NCI-H1105 treated with DMSO at 0.1 percent for 48 hours (cell line): ENCODE results near the gene AP1B1.

Experiments used
- DNase-seq: peaks from one replicate; lab custom pipeline; 2025; lab: John Stamatoyannopoulos, UW

AP1B1 gene

DNA sequence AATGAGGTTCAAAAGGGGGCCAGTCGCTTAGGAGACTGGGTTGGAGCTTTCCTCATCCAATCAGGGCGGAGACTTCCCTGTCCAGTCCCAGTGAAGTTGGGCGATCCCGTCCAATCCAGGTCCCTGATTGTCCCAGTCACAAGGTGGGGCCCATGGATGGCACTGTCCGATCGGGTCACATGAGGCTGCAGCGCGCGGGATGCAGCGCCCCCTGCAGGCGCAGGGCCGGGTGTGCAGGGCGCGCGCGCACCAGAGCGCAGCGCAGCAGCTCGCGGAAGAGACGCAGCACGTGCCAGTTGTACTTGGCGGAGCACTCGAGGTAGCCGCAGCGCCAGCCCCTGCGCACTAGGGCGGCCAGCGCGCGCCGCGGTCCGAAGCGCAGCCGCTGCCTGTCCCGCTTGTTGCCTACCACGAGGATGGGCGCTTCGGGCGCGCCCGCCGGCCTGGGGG lies 75.2 kb downstream of the AP1B1 start:
- no peak for DNase-seq

DNA sequence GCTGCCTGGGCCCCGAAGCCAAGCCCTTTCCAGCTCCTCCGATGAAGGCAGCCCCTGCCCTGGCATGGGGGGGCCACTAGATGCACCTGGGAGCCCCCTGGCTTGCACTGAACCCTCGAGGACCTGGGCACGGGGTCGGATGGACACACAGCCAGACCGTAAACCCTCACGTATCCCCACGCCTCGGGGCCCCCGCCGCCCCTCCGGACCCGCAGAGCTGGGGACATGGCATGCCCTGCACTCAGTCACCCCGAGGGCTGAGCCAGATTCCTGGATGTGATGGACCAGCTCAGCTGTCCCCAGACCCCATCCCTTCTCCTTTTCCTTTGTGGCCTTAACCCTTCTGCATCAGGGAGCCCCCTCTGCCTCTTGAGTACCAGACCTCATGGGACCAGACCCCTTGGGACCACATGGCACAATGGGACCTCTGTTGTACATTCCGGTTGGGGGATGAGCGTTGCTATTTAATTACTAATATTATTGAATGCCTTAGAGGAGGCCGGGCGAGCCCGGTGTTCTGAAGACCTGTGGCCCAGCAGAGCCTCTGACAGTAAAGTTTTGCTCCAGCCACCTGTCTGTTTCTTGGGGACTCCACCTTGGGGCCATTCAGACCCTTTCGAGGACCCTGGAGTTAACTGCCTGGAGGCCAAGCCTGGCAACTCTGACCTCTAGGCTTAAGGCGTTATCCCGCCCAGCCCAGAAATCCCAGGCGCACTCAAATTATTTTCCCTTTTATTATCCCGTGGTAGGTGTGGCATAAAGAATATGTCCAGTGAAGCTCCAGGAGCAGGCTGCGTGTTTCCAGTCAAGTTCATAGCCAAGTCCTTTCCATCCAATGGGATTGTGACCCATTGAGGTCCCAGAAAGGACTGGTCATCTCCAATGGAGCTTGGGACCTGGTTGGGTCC lies 75.9 kb downstream of the AP1B1 start:
- DNase-seq, result no peak

DNA sequence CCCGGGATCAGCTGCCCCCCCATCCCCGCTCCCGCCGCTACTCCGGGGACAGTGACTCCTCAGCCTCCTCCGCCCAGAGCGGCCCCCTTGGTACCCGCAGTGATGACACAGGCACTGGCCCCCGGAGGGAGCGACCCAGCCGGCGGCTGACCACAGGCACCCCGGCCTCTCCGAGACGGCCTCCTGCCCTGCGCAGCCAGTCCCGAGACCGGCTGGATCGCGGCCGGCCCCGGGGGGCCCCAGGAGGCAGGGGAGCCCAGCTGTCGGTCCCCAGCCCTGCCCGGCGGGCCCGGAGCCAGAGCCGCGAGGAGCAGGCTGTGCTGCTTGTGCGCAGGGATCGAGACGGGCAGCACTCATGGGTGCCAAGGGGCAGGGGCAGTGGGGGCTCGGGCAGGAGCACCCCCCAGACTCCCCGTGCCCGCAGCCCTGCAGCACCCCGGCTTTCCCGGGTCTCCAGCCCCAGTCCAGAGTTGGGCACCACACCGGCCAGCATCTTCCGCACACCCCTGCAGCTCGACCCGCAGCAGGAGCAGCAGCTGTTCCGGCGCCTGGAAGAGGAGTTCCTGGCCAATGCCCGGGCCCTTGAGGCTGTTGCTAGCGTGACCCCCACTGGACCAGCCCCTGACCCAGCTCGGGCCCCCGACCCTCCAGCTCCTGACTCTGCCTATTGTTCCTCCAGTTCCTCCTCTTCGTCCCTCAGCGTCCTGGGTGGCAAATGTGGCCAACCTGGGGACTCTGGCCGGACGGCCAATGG lies 76.7 kb downstream of the AP1B1 start:
- no peak for DNase-seq

DNA sequence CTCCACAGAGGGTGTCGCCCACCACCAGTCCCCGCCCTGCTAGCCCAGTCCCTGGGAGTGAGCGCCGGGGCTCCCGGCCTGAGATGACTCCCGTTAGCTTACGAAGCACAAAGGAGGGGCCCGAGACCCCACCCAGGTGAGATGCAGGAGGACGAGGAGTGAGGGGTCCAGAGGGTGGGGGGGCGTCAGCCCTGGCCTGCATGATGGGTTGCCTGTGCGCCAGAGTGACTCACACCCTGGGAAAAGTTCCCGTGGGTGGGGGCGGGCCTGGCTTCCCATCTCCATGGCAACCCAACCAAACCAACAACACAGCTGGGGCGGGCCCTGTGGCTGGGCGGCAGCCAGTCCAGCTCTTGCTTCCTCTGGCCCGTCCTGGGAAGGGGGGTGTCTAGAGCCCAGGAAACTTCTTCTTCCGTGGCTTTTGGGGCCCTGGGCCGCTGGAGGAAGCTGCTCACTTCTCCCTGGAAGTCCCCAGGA lies 77.5 kb downstream of the AP1B1 start:
- DNase-seq, result peak; percentile 58

DNA sequence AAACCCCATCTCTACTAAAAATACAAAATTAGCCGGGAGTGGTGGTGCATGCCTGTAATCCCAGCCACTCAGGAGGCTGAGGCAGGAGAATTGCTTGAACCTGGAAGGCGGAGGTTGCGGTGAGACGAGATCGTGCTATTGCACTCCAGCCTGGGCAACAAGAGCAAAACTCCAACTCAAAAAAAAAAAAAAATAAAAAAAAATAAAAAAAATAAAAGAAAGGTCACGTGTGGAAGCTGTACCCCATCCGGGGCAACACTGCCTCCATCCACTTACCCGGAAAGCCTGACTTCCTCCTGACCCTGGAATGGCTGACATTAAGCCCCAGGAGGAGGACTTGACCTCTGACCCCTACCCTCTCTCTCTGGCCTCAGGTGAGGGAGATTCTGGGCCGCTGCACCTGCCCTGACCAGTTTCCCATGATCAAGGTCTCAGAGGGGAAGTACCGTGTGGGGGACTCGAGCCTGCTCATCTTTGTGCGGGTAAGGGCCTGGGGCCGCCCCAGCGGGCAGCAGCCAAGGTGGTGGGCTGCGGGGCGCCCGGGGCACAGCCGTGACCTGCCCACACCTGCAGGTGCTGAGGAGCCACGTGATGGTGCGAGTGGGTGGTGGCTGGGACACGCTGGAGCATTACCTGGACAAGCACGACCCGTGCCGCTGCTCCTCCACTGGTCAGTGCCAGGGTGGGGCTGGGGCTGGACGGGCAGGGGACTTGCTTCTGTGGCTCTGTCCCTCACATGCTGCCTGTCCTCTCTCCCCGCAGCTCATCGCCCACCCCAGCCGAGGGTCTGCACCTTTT lies 78.1 kb downstream of the AP1B1 start:
- no peak for DNase-seq

DNA sequence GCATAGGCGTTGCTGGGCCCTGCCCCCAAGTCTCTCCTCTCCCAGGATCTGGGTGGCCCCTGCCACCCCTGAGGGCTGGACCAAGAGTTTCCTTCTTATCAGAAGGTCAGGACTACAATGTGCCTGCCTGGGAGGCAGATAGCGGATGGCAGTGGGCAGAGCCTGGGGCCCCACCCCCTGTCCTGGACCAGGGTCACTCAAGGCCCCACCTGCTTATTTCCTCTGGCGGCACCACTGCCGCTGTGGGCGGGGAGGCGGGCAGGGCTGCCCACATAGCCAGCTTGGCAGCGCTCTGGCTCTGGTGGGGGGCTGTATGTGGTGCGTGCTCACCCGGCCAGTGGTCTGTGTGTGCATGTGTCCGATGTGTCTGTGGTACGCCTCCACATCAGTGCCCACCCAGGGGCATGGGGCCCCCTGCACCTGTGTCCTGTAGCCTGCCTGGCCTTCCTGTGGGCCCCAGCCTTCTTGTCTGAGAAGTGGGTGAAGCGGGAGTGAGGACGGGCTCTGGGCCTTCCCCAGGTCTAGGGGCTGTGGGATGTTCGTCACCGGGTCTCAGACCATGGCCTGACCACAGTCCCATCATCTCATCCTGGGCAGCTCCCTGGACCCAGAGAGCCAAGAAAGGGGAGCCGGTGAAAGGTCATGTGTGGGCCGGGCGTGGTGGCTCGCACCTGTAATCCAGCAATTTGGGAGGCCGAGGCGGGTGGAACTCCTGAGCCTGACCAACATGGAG lies 78.9 kb downstream of the AP1B1 start:
- DNase-seq, result no peak

DNA sequence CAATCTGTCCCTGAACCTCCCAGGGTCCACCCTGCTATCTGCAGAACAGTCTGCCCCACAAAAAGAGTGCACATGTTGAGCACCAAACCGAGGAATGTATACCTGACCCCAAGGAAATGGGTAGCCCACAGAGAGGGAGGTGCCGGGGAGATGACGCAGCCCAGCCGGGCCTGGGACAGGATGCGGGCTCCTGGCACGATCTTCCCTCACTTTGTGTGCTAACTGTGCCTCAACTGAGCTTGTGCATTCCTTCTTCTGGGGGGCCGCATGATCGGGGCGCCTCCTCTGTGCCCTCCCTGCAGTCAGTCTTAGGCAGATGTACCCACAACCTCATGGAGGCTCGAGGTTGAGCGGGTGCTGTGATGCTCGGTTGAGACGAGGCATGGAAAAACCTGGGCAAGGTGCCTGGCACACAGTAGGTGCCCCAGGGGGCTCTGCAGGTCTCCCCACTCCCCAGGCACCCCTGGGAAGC lies 79.5 kb downstream of the AP1B1 start:
- no peak for DNase-seq

DNA sequence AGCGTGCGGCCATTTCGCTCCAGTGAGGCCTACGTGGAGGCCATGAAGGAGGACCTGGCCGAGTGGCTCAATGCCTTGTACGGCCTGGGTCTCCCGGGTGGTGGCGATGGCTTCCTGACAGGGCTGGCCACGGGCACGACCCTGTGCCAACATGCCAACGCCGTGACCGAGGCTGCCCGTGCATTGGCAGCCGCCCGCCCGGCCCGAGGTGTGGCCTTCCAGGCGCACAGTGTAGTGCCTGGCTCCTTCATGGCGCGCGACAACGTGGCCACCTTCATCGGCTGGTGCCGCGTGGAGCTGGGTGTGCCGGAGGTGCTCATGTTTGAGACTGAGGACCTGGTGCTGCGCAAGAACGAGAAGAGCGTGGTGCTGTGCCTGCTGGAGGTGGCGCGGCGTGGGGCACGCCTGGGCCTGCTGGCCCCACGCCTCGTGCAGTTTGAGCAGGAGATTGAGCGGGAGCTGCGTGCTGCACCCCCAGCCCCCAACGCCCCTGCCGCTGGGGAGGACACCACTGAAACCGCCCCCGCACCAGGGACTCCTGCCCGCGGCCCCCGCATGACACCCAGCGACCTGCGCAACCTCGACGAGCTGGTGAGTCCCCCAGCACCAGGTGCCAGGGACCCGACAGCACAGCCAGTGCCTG lies 80.1 kb downstream of the AP1B1 start:
- DNase-seq, result no peak

DNA sequence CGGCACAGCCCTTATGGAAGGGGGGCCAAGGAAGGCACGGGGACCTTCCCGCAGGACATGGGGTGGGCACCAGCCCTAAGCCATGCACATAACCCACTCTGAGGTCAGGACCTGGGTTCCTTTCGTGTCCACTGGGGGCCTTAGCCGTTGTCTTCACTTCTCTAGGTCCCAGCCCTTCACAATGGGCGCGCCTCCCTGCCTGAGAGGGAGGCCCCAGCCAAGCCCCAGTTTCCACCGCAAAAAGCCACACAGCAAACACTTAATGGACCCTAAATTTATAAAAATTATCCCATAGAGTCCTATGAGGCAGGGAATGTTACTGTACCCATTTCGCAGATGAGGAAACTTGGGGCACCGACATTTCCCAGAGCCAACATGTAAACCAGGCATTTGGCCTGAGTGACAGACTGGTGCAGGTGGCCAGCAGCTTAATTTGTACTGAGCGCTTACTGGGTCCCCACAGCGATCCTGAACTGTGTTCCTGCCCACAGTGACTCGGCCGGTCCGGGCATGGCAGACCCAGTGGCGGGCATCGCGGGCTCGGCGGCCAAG lies 80.7 kb downstream of the AP1B1 start:
- no peak for DNase-seq

DNA sequence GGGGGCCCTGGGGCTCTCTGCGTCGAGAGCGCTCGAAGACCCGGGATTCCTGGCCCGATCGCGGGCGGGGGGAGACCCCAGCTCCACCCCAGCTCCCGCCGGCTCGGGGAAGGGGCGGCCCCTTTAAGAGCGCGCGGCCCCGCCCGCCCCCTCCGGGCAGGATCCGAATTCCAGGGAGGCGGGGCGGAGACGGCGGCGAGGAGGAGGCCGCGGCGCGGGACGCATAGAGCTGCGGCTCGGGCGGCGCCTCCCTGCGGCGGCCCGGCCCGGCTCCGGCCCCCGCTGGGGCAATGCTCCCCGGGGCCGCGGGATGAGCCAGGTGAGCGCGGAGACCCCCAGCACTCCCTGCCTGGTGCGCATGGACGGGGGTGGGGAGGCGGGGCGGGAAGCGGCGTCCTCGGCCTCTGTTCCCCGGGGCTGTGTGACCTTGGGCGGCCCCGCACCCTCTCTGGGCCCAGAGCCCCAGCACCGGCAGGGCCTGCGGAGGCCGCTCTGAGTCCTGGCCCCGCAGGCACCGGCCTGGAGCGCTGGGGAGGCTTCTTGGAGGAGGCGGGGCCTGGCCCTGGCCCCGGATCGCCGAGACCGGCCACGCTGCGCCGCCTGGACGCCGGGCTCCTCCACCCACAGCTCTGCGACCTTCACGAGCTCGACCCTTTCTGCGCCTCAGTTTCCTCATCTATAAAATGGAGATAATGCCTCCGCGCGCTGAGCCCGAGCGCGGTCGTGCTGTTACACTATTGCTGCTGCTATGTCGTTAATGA lies 81.4 kb downstream of the AP1B1 start:
- peak; percentile 55 for DNase-seq

DNA sequence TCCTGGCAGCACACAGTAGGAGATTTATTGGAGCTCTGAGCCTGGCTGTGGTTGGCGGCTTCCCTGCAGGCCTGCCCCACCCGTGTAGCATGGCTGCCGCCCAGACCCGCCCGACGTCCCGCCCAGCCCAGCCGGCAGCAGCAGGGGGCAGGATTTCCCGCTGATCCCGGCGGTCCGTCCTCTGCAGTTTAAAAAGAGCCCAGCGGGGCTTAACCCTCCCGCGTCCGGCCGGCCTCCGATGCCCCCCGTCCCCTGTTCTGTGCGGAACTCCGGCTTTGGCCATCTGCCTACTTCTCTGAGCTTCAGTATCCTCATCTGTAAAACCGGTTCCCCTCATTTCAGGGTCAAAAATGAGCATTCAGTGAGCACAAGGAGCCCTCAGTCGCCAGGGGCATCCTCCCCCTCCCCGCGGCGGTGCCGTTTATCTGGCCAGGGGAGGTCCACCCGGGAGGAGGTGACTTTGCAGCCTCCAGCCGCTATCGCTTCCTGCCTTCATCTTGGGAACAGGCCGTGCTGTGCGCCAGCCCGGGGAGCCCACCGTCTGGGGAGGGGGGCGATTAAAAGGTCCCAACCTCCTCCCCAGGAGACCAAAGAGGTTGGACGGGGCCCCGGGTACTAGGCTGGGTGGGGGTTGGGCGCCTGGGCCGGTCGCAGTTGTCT lies 82.1 kb downstream of the AP1B1 start, which contains the start of gene GAS2L1:
Gene GAS2L1 (plus strand): TSS at position 476 of the 660 bp plus-strand sequence. CDS start 1,456 bp downstream, outside the sequence.
- peak; percentile 62 for DNase-seq

DNA sequence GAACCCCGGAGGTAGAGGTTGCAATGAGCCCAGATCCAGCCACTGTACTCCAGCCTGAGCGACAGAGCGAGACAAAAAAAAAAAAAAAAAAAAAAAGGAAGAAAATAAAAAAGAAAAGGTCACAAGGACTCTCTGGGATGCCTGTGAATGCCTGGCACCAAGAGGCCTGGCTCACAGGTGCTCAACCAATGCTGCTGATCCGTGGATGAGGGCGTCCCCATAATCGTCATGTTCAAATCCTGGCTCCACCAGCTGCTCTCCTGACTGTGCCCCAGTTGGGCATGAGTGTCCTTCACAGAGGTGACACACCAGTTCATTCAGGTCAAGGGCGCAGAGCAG lies 82.6 kb downstream of the AP1B1 start:
- no peak for DNase-seq

DNA sequence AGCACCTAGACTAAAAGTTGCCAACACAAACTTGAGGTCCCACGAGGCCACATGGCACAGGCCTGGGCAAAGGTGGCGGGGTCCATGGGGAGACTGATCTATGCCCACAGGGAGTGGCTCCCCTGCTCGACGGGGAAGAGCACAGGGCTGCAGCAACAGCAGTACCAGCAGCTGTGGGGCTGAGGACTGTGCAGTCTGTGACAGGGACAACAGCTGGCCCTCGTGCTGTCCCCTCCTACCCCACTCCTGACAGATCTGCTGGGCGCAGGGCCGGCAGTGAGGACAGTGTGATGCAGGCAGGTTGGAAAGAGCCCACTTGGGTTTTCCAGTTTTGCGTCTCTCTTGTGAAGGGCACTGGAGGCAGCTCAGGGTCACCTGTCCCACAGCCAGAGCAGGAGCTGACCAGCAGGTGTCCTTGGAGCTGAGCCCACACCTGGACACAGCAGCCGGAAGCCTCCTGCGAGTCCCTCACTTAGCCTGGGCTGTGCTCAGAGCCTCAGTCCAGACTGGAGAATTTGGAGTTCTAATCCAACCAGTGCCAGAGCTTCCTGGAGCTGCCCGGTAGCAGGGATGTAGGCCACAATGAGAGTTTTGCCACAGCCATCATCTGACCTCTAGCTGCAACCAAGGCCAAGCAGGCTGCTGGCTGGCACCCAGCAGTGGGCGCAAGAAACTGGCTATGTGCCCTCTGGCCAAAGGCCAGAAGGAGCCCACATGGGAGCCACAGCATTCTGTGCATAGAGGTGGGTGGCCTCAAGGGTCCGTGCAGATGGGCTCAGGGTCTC lies 85.5 kb downstream of the AP1B1 start:
- DNase-seq, result no peak

DNA sequence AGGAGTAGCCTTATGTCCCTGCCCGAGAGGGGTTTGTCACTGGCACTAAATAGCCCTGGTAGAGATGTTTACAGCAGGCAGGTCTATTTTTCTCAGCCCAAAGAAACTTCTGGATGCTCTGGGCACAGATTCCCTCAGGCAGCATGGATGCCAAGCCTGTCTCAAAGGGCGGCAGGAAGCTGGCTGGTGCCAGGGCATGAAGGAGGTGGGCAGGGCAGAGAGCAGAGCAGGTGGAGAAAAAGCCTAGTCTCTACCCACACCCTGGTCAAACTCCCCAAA lies 86.0 kb downstream of the AP1B1 start:
- no peak for DNase-seq

DNA sequence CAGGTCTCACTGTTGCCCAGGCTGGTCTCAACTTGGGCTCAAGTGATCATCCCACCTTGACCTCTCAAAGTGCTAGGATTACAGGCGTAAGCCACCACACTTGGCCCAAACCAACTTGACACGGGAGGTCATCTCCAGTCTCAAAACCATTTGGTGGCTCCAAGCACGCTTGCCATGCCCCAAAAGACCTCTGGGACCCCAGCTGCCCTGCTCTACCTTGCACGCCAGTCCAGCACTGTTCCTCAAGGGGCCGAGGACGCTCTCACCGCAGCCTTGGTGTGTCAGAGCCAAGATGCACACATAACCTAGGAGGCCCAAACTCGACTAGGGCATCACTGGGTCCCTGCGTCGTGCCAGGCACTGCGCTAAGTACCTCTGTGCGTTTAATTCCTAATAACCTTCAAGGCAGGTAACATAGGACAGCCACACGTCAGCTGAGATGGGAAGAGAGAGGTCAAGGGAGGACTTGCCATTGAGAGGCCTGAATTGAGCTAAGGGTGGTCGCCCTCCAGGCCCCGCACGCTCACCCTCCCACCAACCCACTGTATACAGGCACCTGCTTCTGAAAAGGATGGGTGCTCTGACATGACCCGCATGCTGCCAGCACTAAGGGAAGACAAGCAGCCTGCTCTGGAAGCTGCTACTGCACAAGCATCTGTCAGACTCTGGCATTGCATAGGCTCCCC lies 86.5 kb downstream of the AP1B1 start:
- no peak for DNase-seq

DNA sequence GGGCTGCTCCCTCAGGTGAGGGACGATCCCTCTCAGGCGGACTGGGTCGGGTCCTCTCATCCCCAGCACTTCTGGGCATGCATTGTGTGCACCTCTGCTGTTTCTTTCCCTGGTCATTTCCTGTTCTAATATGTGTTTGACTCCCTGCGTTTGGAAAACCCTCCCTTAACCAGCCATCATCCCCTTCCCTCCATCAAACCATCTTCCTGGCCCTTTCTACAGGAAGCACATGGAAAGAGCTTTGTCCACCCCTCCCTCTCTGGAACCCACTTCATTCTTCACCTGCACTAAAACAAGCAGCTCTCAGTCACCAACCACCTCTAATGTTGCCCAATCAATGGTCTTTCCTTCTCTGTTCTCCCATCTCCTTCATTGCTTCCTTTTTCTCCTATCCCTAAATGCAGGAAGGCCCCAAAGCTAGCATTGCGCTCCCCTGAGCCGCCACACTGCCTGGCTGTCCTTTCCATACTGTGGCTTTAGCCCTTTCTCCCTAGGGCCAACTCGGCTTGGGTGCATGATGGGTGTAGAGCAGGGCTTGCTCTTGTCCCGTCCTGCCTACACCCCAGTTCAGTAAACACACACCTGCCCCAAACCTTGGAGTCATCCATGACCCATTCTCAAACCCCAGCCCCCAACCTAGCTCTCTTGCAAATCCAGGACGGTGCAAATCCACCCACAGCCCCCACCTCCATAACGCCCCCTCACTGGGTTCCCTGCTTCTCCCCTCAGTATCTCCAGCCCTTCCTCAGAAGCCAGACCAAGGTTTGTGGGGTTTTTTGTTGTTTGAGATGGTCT lies 87.4 kb downstream of the AP1B1 start:
- DNase-seq, result no peak

DNA sequence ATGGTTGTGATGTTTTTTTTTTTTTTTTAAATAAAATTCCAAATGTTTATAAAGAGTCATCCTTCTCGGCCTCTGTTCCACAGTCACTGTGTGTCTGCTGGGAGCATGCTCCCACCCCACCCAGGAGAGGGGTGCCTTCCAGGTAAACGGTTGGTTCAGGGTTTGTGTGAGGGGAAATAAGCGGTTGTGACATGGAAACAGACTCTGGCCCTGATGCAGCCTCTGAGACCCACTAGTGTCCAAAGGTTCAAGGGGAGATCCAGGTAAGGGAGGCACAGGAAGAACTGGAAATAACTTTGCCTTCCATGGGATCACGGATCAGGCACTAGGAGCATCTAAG lies 87.9 kb downstream of the AP1B1 start:
- DNase-seq, result no peak
